GM21619 (cell line): ENCODE results near the gene ERO1A.

Experiments
- ATAC-seq: cut with Tn5 transposase; IDR thresholded peaks from one replicate; pipeline ENCODE4 v1.9.1; 2021; ENCODE audit not compliant: unreplicated experiment

ERO1A gene

DNA sequence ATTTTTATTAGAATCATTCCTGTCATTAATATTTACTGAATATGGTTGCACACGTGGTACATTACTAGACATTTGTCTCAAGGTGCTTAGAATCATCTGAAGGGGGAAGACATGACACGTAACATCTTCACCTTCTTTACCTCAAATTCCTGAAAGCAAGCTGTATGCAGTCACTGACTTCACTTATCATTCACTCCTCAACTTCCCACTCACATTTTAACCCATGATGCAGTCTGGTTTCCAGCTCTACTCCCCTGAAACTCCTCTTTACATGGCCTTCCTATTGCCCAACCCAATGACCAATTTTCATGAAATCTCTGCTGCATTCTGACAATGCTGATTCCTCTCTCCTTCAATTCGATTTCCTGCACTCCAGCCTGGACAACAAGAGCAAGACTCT is 5.9 kb upstream of the ERO1A start:
- no peak for ATAC-seq

DNA sequence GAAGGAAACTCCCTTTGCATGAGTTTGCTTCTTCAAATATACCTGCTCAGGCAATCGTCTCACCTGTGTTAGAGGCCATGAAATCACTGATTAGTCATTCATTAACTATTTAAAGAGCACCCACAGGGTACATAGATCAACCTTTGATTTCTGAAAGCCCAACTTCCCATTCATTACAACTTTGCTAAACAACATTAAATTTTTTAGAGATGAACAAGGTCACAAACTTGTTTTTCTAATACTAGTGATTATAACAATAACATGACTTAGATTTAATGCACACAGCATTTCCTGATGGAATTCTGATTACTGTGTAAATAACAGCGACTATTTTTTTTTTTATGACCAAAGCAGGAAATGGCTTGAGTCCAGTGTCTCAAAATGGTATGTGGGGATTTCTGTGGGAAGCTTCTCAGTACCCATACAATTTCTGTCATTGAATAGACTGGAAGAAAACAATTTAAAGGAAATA is 5.4 kb upstream of the ERO1A start:
- ATAC-seq, result no peak

DNA sequence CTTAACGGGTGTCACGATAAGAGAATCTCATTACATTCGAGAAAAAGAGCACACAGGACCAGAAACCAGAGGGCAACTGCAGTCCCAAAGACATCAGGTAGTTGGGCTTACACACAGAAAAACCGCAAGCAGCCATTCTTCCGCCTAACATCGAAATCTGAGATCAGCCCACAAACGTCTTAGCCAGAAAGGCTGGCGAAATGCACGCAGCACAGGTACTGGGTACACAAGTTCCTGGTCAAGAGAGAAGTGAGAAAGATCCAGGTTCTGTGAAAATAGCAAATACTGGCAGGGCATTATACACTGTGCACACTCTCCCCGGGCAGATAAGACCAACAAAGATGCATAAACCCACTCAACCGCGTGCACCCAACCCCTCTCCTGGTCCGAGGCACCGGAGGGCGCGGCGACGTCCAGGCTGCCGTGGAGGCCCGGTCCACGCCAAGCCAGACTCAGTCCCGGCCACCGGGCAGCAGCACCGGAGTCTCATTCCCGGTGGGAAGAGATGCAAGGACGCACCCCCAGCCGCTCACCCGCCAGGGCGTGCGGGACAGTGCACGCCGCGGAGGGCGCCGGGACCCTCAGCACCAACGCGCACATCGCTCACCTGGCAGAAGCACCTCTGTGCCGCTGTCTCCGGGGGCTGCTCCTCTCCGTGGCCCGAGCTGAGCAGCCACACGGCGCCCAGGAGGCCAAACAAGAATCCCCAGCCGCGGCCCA is 437 bp downstream of the ERO1A start:
- ATAC-seq, result peak; percentile 44

DNA sequence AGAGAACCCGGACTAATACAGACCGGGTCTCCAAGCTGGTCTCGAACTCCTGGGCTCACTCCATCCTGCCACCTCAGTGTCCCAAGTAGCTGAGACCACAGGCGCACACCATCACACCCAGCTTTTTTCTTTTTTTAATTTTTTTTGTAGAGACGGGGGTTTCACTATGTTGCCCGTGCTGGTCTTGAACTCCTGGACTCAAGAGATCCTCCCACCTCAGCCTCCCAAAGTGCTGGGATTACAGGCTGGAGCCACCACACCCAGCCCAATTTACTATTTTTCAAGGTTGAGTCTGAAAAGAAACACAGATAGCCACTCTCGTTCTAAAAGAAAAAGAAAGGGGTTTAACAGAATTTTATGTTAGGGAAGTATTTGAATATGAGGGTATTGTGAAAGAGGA is 1.8 kb downstream of the ERO1A start:
- ATAC-seq, result no peak

DNA sequence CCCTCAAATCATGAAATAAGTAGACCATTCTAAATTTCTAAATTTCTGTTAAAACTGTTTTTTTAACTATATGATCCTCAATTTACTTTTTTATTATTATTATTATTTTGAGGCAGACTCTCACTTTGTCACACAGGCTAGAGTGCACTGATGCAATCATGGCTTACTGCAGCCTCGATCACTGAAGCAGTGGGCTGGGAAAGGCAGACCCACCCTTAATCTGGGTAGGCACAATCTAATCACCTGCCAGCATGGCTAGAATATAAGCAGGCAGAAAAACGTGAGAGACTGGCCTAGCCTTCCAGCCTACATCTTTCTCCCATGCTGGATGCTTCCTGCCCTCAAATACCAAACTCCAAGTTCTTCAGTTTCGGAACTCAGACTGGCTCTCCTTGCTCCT is 2.3 kb downstream of the ERO1A start:
- ATAC-seq, result no peak

DNA sequence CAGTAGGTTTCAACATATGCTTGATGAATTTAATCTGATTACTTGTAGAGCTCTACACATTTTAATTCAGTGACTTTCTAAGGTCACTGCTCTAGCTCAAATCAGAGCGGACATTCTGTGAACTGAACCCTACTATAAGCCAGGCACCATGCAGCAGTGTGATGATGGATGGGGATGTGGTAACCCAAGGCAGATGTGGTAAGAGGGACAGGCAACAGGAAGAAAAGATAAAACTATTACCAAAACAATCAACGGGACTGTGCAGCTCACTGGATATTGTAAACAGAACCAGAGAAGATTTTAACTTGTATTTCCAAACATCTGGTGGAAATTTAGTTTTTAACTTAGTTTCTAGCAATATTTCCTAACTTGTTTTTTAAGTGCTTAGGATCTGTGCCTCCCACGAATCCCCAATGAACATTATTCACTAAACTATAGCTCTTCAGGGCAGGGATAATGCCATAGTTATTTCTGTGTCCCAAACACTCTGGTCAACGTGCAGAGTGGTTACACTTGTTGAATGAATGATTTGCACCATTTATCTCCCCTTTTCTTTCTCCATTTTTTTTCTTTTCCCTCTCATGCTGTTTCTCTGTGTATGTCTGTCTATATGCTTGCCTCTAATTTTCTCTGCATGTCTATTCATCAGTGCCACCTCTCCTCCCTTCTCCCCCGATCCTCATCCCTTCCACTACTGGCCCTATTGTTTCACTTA is 3.0 kb downstream of the ERO1A start:
- ATAC-seq, result no peak

DNA sequence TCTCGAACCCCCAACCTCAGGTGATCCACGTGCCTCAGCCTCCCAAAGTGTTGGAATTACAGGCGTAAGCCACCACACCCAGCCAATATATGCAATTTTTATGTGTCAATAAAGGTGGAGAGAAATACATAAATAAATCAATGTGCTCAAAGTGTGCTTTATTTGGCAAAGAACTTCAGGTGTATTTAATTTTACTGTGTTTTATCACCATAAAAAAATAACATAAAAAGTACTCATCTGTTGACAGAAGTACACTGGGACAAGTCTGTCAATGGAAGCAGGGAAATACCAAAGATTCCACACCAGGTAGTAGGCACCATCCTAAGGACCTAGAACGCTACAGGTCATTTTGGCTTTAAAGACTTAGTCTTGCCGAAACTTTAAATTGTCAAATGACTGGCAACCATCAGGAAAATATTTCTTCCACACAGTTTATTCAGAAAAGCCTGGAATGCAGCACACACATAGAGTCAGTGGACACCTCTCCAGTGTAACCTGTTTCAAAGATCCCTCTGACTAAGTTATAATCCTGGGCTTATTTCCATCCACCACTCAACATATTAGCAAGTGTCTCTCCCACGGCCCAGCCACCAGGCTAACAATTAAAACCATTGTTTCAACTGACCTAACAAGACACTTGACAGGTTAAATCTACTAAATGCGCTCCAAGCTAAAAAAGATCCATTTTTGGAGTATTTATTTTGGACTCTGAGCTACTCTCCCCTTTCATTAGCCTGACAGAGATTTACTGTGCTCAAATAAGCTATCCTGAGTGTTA is 4.2 kb downstream of the ERO1A start:
- ATAC-seq, result no peak

DNA sequence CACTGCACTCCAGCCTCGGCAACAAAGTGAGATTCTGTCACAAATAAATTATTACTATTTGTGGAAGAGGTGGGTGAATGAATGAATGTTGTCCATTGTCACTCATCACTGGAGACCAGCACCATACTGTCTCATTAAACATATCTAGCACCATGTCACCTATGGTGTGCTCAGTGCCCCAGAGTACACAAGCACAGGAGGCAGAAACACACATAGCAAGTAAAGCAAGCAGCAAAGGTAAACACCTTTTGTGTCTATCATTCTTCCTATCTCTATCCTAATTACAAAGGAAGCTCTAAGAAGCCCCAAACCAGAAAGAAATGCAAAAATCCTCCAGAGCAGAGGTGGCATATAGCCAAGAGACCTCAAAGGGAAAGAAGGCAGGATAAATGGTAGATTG is 9.2 kb downstream of the ERO1A start:
- ATAC-seq, result no peak

DNA sequence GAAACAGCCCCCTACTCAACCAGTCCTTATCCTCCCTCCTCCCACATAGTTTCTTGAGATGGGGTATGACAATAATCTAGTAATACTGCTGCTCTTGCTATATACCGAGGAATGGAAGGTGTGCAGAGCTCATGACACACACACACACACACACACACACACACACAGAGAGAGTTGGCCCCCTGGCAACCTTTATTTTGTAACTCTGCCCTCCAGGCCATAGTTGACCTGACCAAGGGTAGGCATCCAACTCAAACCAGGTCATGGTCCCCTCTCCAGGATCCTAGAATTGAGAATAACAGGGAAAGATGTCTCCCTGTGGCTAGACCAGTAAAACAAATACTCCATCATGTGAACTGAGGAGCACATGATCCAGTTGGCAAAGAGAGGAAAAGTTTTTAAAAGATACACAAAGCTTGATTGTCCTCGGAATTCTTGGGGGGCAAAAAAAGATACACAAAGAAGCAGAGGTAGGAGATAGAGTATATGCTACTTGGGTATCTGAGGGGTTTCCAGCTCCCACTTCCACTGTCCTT is 11.3 kb downstream of the ERO1A start:
- no peak for ATAC-seq

DNA sequence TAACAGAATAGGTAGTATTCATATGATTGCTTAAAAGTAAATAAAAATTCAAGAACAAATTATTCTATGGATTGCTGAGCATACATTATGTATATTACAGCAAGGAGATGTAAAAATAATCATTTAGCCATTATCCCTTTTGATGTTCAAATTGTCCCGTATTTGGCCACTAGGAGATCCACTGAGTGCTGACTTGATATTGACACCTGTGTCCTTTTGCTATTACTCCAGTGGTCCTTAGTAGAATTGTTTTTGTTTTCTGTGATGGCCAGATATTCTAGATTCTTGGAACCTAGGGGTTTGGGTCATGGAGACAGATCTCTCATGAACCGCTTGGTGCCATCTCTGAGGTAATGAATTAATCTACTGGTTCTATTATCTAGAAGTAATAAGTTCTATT is 16.8 kb downstream of the ERO1A start:
- ATAC-seq, result no peak

DNA sequence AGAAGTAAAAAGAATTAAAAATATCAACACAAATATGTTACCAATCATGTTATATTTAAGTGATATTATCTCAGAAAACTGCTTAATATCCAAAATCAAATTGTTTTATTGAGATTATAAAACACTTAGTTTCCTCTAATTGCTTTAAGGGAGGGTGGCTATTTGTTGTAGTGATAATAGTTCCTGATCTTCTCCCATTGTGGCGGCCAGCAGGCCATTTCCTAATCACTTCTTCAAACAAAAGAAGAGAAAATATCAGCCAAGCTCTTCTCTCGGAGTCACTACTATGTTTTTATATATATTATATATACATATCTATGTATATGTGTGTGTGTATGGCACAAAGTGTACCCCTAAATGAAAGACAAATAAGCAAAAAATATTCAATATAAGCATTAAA is 31.5 kb downstream of the ERO1A start:
- no peak for ATAC-seq

DNA sequence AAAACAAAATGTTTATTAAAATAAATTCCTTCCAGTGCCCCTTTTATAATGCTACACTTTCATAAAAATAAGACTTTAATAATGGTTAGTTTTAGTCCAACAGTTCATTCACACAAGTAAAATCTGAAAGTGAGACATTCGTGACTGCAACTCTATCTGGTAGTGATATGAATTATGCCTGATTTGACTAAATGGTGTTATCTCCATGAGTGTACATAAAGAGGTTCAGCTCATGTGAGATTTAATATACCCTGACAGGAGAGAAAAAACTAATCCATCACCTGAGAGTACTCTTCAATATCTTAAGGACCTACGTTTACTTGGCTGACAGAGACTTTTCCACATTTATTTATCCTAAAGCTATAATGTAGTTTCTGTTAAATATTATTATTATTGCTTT is 34.0 kb downstream of the ERO1A start:
- no peak for ATAC-seq

DNA sequence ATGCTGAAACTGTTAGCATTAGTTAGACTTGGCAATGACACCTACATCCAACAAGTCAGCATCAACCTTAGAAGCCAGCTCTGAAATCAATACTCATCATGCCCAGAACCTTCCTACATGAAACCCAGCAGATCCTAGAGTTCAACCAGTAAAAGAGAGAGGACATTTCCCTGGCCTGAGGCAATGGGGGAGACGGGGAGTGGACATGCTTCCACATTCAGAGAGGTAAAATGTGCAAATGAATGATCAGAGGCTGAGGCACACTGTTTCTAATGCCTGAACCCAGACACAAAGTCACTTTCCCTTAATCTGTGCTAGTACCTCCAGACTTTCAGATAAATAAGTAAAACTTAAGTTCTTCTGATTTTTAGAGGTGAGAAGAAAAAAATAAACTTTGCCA is 34.5 kb downstream of the ERO1A start:
- no peak for ATAC-seq

DNA sequence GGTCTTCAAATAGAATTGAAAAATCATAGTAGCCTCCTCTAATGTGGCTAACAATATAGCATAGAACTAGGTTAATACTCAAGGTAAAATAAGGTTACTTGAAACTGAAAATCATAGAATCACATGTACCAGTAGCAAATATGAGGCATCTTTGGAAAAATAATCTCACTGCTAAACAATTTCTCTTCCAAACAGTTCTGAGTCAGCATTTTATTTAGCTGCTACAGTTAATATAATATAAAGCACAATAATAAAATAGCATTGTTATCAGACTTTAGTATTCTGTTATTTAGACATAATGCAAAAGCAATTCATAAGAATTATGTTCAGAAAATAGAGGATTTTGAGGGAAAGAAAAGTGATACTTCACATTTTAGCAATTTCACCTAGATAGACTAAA is 35.0 kb downstream of the ERO1A start:
- ATAC-seq, result no peak

DNA sequence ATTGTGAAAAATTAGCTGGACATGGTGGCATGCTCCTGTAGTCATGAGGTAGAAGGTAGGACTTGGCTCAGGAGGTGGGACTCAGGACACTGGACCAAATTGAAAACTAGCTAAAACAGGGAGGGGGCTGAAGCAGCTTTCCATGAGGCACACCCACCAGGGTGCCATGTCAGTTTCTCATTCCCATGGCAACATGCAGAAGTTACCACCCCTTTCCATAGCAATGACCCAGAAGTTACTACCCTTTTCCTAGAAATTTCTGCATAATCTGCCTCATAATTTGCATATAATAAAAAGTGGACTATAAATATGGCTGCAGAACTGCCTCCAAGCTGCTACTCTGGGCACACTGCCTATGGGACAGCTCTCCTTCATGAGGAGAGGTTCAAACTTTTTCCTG is 38.5 kb downstream of the ERO1A start:
- no peak for ATAC-seq

DNA sequence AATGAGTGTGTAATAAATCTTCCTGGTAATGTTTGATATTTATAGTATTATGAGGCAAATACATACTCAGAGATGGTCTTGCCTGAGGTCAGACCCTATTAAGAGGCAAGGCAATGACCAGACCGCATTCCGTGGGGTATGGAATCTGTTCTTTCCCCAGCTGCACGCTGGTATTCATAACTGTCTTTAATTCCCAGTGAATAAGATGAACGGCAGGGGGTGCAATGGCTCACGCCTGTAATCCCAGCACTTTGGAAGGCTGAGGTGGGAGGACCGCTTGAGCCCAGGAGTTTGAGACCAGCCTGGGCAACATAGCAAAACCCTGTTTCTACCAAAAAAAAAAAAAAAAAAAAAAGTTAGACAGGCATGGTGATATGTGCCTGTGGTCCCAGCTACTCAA is 44.6 kb downstream of the ERO1A start:
- no peak for ATAC-seq

DNA sequence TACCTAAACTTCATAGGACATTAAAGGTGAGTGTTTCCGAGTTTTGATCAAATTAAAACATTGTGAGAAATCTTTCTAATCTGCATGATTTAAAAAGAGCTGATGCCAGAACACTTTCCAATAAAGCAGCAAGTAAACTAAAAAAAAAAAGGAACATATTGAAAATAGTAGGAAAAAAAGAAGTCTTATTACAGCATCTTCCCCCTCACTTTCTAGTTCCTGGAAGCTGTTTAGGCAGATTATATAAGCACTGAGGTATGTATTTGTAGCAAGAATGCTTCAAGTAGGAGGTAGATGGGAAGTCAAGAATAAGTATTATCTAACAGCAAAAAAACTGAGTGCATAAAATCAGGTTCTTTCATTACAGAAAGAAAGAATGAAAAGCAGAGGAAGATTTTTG is 45.8 kb downstream of the ERO1A start:
- ATAC-seq, result no peak

DNA sequence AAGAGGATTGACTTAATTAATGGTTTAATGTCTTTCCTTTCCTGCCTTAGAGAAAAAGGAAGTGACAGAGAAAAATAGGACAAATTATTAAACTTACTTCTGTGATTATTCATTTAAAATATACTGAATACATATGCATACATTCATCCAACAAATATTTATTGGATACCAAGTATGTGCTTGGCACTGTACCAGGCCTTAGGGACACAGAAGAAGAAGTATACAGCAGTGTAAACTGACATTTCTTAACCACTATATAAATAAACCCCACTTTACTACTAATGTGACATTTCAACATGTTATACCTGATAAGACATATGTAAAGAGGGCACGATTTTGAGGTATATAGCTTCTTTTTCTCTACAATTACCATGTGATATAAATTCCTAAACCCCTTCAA is 53.6 kb downstream of the ERO1A start:
- no peak for ATAC-seq

DNA sequence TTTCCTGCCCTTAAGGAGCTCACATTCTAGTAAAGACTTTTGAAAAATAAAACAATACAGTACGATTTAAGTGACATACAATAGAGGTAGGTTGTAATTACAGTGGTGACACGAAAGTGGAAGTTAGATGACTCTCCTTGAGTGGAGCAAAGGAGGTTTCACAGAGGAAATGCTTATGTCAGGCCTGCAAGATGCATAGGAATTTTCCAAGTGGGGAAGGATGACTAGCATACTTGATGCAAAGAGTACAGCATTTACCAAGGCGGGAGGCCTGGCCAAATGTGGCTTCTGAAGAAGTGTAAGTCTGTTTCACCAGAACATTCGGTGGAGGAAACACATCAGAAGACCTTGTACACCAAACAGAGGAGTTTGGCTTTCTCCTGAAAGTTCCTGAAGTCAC is 55.2 kb downstream of the ERO1A start:
- ATAC-seq, result no peak

DNA sequence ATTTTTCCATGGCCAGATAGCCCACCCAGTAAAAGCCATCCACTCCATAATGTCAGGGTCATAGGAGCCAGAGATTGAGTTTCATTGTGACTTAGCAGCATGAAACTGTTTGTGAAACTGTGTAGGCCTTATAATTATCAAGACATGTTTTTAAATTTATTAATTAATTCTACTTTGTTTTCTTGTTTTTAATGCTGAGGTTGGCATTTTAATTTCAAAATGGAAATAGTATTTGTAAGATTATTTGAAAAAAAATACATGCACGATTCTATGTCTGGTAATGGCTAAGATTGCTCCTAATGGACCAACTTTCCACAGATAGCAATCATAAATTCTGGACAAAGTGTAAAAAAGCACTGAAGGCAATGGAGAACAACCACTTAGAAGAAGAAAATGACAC is 75.7 kb downstream of the ERO1A start:
- ATAC-seq, result no peak

DNA sequence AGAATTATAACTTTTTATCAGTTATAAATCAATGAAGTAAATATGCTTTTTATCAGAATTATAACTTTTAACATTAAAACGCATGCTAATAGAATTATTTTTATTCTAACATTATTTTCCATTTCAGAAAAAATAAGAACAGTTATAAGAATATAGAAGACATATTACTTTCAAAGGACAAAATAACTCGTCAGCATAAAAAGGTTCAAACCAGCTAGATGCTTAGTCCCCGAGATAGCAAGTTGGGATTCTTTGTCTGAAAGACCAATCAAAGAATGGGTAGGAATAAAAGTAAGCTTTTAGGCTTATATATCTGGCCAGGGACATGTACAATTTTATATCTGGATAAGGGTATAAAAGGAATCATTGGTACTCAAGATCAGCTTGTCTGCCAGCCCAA is 76.8 kb downstream of the ERO1A start:
- no peak for ATAC-seq

DNA sequence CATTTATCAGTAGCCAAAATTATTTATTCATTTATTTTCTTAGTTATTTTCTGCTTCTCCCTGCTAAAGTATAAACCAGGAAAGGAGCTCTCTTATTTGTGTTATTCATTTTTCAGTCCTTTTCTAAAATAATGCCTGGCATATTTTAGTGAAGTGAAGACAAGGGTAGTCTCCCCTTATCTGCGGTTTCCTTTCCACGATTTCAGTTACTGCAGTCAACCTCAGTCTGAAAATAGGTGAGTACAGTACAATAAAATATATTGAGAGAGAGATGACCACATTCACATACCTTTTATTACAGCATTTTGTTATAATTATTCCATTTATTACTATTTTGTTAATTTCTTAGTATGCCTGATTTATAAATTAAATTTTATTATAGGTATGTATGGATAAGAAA is 85.2 kb downstream of the ERO1A start:
- no peak for ATAC-seq
